ENCODE data around the gene BAD. TPM values are rescaled to one million over a fixed set of nuclear protein-coding genes. Genes with fewer than 3 reads are reported as not detected.

The BAD gene
- total RNA-seq, 1 donor from 2014 or later: 83.5 TPM

DNA sequence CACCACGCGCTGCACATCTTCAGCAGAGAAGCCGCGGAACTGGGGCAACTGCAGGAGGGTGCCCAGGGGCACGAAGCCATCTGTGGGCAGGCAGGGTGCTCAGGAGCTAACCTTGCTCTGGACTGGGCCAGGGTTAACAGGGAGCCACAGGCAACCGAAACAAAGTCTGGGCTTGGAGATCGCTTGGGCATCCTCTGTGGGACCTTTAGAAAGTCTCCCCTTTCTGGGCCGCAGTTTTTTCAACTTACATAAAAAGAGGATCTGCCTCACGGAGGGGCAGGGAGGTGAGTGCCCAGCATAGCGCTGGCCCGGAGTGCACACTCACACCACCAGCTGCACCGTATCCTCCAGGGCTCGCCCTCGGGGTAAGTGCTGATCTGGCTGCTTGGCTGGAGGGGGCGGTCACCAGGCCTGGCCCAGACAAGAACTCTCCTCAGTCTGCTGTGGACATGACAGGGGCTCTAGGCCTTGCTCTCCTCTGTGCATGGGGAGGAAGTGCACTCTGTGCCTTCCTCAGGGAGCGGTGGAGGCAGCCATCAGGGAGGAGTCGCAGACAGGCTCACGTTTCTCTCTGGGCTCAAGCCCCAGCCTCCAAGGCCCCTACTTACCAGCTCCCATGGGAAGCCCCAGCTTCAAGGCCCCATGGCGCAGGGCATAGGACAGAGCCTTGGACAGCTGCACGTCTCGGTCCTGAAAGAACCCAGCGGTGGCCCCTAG, 59.4 kb downstream of the BAD start:
- no peaks in the 10 kb centered on the region for H3K36me3 ChIP-seq
- H3K9me3 ChIP-seq: no peaks in the 10 kb centered on the region
- H3K4me1 ChIP-seq: peaks cover 52% of the 10 kb centered on the region
- peak overlapping the region; percentile 78 to 97 for H3K4me3 ChIP-seq
- intact Hi-C loops (cut with DNase I): no loop called here
- TF ChIP-seq, protein P1, sequence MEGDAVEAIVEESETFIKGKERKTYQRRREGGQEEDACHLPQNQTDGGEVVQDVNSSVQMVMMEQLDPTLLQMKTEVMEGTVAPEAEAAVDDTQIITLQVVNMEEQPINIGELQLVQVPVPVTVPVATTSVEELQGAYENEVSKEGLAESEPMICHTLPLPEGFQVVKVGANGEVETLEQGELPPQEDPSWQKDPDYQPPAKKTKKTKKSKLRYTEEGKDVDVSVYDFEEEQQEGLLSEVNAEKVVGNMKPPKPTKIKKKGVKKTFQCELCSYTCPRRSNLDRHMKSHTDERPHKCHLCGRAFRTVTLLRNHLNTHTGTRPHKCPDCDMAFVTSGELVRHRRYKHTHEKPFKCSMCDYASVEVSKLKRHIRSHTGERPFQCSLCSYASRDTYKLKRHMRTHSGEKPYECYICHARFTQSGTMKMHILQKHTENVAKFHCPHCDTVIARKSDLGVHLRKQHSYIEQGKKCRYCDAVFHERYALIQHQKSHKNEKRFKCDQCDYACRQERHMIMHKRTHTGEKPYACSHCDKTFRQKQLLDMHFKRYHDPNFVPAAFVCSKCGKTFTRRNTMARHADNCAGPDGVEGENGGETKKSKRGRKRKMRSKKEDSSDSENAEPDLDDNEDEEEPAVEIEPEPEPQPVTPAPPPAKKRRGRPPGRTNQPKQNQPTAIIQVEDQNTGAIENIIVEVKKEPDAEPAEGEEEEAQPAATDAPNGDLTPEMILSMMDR (IDR thresholded peaks at IDR 0.05): no peak
- TF ChIP-seq POLR2AphosphoS5 (IDR thresholded peaks at IDR 0.05; ENCODE audit: insufficient read depth in 1 of 2, low read depth in 1 of 2) (no peak), POLR2A (IDR thresholded peaks at IDR 0.05) (no peak)
- no peak for DNase-seq (ENCODE audit: extremely low spot score in 2 of 2)
- peak overlapping the region; percentile 81 for H3K27ac ChIP-seq
- H3K27me3 ChIP-seq: no peaks in the 10 kb centered on the region

DNA sequence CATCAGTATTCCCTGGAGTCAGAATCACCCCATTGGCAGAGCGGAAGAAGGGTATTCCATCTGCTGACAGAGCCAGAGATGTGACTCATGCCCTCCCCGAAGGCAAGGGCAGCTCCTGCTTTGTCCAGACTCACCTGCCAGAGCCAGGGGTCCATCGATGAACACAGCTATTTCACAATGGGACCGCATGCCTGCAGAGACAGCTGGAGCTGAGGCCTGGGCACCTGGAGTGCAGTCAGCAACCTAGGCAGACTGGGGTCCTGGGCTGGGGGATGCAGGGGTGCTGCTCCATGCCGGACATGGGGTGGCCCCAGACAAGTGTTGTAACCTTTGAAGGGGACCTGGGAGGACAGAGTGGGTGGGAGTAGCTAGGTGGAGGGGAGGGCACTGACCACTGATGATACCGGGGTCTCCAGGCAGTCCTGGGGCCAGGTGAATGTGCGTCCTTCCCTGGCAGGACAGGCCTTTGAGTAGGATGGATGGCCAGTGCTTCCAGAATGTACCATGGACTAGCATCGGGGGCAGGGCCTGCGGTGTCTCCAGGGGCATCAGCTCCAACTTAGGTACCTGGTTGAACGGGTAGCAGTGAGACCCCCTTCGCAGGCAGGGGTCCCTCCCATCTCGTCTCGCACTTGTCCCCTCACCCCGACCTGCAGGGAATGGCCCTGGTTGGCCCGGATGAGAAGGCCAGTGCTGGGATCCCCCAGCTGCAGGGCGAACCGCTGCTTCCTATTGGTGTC, 60.1 kb downstream of the BAD start:
- Histone ChIP-seq H3K4me3 (no peak overlapping the region), H3K36me3 (no peaks in the 10 kb centered on the region), H3K27ac (no peak overlapping the region), H3K9me3 (no peaks in the 10 kb centered on the region), H3K27me3 (no peaks in the 10 kb centered on the region), H3K4me1 (peaks cover 44% of the 10 kb centered on the region)
- DNase-seq (ENCODE audit: extremely low spot score in 2 of 2): no peak
- intact Hi-C loops (cut with DNase I): no loop called here
- TF ChIP-seq POLR2A (IDR thresholded peaks at IDR 0.05) (no peak), POLR2AphosphoS5 (IDR thresholded peaks at IDR 0.05; ENCODE audit: insufficient read depth in 1 of 2, low read depth in 1 of 2) (no peak)
- TF ChIP-seq, protein P1 (IDR thresholded peaks at IDR 0.05): no peak

DNA sequence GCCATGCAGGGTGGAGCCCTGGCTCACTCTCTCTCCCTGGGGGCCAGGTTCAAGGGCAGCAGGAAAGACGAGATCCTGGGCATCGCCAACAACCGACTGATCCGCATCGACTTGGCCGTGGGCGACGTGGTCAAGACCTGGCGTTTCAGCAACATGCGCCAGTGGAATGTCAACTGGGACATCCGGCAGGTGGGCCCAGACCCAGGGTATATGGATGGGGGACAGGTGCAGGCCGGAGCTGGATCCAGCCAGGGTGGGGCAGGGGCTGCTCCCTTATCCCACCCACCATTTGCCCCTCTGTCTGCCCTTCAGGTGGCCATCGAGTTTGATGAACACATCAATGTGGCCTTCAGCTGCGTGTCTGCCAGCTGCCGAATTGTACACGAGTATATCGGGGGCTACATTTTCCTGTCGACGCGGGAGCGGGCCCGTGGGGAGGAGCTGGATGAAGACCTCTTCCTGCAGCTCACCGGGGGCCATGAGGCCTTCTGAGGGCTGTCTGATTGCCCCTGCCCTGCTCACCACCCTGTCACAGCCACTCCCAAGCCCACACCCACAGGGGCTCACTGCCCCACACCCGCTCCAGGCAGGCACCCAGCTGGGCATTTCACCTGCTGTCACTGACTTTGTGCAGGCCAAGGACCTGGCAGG, 61.3 kb downstream of the BAD start:
- TF ChIP-seq POLR2A (IDR thresholded peaks at IDR 0.05) (no peak), POLR2AphosphoS5 (IDR thresholded peaks at IDR 0.05; ENCODE audit: insufficient read depth in 1 of 2, low read depth in 1 of 2) (no peak)
- TF ChIP-seq, protein P1 (IDR thresholded peaks at IDR 0.05): no peak
- H3K4me1 ChIP-seq: peaks cover 39% of the 10 kb centered on the region
- intact Hi-C loops (cut with DNase I): no loop called here
- no peaks in the 10 kb centered on the region for H3K9me3 ChIP-seq
- DNase-seq (ENCODE audit: extremely low spot score in 2 of 2): no peak
- H3K4me3 ChIP-seq: no peak overlapping the region
- H3K36me3 ChIP-seq: no peaks in the 10 kb centered on the region
- H3K27me3 ChIP-seq: no peaks in the 10 kb centered on the region
- no peak overlapping the region for H3K27ac ChIP-seq

DNA sequence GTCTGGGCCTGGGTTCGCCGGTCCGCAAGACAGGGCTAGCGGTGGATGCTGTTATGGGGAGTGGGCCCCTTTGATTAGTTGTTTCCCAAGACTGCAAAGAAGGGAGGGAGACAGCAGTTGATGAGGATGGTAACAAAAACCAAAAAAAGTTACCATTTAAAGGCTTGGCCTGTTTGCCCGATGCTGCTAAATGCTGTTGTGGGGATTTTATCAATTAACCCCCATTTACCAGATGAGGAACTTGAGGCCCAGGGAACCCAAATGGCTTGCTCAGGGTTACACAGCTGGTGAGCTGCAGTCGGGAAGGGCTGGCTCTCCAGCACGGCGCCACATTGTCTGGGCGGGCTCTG, 61.8 kb downstream of the BAD start:
- intact Hi-C loops (cut with DNase I): no loop called here
- no peaks in the 10 kb centered on the region for H3K36me3 ChIP-seq
- TF ChIP-seq POLR2AphosphoS5 (IDR thresholded peaks at IDR 0.05; ENCODE audit: insufficient read depth in 1 of 2, low read depth in 1 of 2) (no peak), POLR2A (IDR thresholded peaks at IDR 0.05) (no peak)
- TF ChIP-seq, protein P1 (IDR thresholded peaks at IDR 0.05): no peak
- no peak for DNase-seq (ENCODE audit: extremely low spot score in 2 of 2)
- no peaks in the 10 kb centered on the region for H3K27me3 ChIP-seq
- H3K4me3 ChIP-seq: no peak overlapping the region
- H3K4me1 ChIP-seq: peaks cover 35% of the 10 kb centered on the region
- H3K9me3 ChIP-seq: no peaks in the 10 kb centered on the region
- no peak overlapping the region for H3K27ac ChIP-seq
